GM19397 (cell line): ENCODE results near the gene PNPLA5.
A peak's percentile ranks its signal among the peaks of the same experiment; 100 is the strongest.
"Not testable (repeated sequence)": the region's sequence is repeated elsewhere in the genome, so short reads cannot be mapped to it uniquely, and the experiment has no call there.

Experiments
- ATAC-seq: cut with Tn5 transposase; IDR thresholded peaks from one replicate; pipeline ENCODE4 v1.9.1; 2021; ENCODE audit warnings: mild to moderate bottlenecking, moderate library complexity; ENCODE audit not compliant: unreplicated experiment

Gene PNPLA5

GRCh38 chr22:43903033-43903432, 11.2 kb upstream of the PNPLA5 start:
- ATAC-seq: not testable (repeated sequence)

GRCh38 chr22:43901976-43902643, 10.3 kb upstream of the PNPLA5 start:
- ATAC-seq: no peak

GRCh38 chr22:43900206-43900605, 8.4 kb upstream of the PNPLA5 start:
- no peak for ATAC-seq

GRCh38 chr22:43897751-43898261, 6.0 kb upstream of the PNPLA5 start:
- ATAC-seq: no peak

- ATAC-seq: no peak
Measured at GRCh38 chr22:43895986-43896645, 4.3 kb upstream of the PNPLA5 start.

- no peak for ATAC-seq
Measured at GRCh38 chr22:43894122-43894521, 2.3 kb upstream of the PNPLA5 start.

- no peak for ATAC-seq
Measured at GRCh38 chr22:43893266-43893665, 1.5 kb upstream of the PNPLA5 start.

GRCh38 chr22:43892183-43892894, 526 bp upstream of the PNPLA5 start:
- ATAC-seq: no peak

GRCh38 chr22:43890901-43891331, 897 bp downstream of the PNPLA5 start:
- no peak for ATAC-seq

- no peak for ATAC-seq
Measured at GRCh38 chr22:43889860-43890253, 2.0 kb downstream of the PNPLA5 start.

GRCh38 chr22:43889201-43889859, 2.5 kb downstream of the PNPLA5 start:
- ATAC-seq: no peak

- no peak for ATAC-seq
Measured at GRCh38 chr22:43888740-43889139, 3.1 kb downstream of the PNPLA5 start.

GRCh38 chr22:43887391-43887790, 4.4 kb downstream of the PNPLA5 start:
- ATAC-seq: no peak

GRCh38 chr22:43886231-43886630, 5.6 kb downstream of the PNPLA5 start:
- no peak for ATAC-seq

- no peak for ATAC-seq
Measured at GRCh38 chr22:43885786-43886185, 6.0 kb downstream of the PNPLA5 start.

GRCh38 chr22:43885319-43885671, 6.5 kb downstream of the PNPLA5 start:
- no peak for ATAC-seq

GRCh38 chr22:43884600-43885318, 7.1 kb downstream of the PNPLA5 start:
- ATAC-seq: peak; percentile 56

- ATAC-seq: no peak
Measured at GRCh38 chr22:43883719-43884415, 7.9 kb downstream of the PNPLA5 start.

- no peak for ATAC-seq
Measured at GRCh38 chr22:43883012-43883661, 8.7 kb downstream of the PNPLA5 start.
